DMS53 treated with DMSO at 0.1 percent for 48 hours (cell line): Measurements from ENCODE around the gene TMEM242.
A peak's percentile ranks its signal among the peaks of the same experiment; 100 is the strongest.

Experiments used
- DNase-seq: peaks from one replicate; lab custom pipeline; 2025; ENCODE audit not compliant: unreplicated experiment; lab: John Stamatoyannopoulos, UW

The TMEM242 gene

DNA sequence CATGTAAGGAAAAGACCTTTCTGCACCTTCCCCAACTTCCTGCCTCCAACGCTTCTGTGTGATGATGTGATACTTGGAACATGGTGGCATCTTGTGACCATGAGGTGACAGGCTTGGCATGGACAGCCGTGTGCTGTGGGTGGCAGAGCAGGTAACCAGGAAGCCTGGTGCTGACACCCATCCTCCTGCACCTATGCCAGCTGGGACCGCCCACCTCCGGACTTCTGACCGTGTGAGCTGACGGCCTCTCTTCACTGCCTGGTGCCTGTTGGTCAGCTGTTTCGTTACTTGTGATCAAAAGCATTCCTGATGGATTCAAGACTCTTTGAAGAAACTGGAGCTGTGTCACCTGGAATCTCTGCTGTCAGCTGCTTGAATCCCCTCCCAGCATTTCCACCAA, 70.3 kb downstream of the TMEM242 start:
- no peak for DNase-seq

DNA sequence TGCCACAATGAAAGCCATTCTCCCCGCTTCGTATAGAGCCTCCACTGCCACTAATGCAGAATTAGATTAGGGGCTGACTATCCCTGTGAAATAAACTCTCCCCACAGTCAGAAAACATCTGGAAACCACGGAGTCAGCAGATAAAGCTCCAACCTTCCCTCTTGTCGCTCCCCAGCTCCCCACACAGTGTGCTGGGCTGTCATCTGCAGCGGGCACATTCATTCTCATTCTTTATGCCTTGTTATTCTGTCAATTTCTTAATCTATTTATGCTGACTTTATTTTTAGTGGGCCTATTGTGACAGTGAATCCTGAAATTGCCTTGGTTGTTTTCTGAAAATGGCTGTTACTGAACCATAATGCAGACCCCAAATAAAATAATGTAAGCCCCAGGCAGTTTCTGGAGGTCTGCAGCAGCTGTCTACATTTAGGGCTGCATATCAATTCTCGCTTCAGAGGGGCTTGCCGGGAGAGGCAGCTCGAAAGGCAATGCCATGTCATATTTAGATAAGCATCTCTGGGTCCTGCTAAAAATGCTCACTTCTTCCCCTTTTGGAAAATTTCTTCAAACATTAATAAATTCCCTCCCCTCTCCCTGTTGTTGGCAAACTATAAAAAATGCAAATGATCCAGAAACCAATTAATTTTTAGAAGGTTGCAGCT, 71.6 kb downstream of the TMEM242 start:
- no peak for DNase-seq

DNA sequence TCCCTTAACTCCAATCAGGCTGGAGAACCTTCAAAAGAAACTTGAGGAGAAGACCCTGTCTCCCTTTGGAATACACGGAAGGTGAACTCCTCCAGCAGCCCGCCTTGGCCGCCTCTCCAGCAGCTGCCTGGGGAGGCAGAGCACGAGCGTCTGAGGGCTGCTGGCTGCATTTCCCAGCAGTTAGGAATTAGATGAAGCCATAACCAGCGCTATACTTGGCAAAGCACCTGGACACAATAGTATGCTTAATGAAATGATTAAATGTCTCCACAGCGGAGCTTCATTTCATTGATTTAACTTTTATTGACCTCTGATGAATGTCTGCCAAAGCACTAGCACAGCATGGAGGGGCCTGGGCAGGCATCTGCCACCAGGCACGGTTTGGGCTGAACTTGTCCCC, 73.5 kb downstream of the TMEM242 start:
- DNase-seq, result no peak

DNA sequence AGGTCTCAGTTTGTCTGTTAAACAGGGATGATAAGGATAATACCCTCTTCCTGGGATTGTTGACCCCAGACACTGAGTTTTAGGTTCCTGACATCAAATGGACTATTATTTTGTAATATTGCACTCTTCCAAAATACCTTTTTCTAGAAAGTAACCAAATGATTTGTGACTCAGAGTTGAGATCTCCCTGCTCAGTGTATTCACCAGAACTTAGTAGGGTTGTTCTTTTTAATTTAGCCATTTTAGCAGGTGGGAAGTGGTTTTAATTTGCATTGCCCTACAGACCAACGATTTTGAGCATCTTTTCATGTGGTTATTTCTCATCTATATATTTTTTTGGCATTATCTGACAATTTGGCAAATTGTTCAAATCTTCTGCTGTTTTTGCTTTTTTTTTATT, 75.1 kb downstream of the TMEM242 start:
- no peak for DNase-seq

DNA sequence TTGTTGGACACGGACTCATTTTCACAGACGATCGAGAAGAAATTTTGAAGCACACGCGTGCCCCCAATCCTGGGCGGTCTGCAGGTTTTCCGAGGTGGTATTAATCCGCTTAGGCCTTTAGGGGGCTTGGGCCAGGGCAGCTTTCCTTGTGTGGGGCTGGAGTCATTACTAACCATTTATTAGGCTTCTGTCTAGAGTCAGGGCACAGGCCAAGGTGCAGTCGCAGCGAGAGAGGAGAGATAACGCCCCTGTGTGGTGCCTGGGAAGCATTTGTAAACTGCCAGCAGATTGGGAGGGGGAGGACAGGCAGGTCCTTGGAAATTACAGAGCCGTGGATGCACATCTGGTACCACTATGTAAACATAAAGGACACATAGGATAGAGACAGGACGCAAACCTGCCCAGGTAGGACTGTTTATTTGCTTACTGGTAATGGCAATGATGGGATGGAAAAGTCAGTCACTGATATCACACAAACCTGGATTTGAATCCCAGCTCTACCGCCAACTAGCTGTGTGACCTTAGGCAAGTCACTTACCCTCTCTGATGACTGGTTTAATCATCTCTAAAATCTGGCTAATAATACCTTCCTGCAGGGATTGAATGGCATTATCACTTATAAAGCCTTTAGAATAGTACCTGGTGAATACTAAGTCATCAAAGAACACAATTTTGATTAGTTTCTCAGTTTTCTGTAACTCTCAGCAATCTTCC, 76.4 kb downstream of the TMEM242 start:
- DNase-seq, result peak; percentile 53

DNA sequence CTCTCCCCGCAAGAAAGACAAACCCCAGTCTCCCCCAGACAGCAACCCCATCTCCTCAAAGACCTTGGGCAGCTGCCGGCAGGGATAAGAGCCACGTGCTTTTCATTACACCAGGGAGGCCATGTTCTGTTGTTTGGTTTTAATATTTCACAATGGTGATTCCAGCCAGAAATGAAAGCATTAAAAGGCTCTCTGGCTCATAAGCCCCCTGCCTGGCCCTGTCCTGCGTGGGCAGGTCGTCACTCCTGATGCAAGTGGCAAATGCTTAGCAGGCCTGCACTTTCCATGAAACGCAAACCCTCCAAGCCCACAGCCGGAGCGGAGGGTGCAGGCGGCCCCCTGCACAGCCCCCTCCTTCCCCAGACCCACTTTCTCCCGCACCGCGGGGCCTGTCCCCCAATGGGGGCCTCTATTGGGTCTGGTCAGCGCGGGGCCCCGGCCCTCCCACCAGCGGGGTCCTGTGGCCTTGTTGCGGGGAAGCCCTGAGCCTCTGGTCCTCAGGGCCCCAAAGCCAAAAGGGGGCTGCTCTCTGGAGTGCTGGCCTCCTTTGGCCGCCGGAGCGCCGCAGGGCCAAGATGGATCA, 77.2 kb downstream of the TMEM242 start:
- DNase-seq, result no peak

DNA sequence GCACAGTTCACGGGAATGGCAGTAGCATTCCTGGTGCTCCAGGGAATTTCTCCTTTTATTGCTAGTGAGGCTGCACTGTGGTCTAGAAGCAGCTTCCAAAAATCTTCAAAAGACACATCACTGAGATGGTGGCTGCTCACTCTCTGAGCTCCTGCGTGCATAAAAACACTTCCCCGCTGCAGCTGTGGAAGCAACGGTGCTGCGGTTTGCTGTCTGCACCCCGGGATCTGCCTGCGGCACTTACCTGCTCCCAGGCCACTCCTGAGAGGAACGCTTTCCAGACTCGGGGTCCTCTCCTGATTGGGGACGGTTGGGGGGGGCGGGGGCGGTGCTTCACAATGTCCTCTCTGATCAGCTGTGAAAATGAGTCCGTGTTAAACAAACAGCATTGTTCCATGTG, 77.9 kb downstream of the TMEM242 start:
- no peak for DNase-seq

DNA sequence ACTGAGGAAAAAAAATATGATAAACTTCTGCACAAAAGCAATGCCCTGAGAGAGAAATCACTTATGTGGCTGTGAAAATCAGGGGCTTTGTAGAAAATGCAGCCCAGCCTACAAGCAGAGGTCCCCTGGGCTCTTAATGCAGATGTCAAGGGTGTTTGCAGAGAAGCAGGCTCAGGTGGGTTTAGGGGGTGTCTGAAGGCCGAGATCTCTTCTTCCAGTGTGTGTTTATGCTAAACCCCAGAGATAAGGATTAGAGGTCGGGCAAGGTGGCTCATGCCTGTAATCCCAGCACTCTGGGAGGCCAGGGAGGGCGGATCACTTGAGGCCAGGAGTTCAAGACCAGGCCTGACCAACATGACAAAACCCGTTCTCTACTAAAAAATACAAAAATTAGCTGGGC, 78.5 kb downstream of the TMEM242 start:
- no peak for DNase-seq

DNA sequence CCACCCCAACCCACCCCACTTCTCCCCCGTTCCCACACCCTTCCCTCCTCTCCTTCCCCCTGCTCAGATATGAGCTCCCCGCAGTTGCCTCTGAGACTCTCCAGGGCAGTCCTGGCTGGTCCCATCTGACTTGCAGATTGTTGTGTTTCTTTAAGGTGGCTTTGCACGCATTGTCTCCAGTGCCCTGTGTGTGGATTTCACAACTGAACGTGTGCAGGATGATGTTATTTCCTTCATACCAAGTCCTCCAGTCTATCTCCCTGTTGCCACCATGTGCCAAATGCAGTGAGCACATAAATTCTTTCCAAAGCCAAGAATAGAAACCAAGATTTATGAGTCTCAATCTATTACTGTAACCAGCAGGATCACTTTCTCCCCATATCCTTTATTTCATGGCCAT, 79.1 kb downstream of the TMEM242 start:
- DNase-seq, result no peak

DNA sequence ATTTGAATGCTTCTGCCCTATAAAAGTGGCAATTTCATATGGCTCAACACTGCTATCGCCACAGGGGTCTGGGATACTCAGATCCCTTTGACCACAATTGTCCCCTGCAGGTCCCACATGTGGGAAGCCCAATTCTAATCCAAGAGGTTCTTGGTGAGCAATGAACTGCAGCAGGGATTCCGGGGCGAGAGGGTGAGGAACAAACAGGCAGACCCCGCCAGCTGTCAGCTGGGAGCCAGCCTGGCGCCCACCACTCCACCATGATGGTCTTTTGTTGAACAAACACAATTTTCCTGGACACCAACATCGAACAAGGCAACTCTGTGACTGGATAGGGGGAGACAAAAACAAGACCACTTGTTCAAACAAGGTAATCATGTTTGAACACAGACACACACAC, 80.5 kb downstream of the TMEM242 start:
- no peak for DNase-seq

DNA sequence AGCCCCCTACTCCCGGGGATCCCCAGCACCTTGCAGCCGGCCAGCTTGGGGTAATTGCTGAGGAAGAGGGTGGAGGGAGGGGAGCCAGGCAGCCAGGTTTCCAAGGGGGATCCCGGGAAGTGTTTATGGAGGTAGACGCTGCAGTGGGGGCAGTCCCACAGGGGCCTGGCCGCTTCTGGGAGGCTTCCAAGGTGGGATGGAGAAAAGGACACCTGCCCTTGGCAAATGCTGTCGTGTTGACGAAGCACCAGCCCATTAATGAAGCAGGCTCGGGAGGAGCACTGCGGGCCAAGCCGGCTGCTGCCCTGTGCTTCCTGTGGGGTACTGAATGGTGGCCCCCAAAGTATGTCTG, 82.4 kb downstream of the TMEM242 start:
- no peak for DNase-seq

DNA sequence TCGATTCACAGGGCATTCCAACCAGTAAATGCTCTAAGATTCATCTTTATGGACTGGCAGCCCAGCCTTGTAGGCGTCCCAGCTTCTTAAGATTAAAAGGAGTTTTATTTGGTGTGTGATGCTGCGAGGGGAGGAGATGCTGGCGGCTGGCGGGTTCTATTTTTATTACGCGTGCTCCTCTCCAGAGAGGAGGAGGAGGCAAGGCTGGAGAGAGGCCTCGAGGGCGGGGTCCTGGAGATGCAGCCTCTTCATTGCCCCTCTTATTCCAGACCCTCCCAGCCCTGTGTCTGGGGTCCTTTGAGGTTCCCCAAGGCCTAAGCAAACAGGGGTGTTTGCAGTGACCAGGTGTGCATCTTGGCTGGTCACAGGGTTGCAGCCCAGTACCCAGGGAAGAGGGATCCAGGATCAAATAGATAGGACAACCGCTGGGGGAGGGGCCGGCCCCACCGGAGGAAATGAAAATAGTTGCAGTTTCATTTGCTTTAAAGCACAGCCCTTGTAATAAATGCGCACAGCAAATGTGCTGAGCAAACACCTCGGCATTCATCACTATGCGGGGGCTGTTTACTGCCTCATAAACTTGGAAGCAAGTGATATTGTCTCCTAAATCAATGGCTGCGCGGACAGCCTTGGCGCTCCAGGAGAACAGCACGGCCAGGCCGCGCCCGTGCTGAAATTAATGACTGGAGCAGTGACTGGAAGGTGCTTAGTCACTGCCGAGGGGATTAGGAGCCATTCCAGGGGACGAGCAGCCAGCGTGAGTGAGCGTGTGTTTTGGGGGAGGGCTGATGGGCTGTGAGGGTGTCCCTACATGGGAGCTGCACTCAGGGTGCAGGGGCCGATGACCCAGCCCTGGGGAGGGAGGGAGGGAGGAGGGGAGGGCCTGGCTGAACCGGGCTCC, 83.0 kb downstream of the TMEM242 start:
- no peak for DNase-seq

DNA sequence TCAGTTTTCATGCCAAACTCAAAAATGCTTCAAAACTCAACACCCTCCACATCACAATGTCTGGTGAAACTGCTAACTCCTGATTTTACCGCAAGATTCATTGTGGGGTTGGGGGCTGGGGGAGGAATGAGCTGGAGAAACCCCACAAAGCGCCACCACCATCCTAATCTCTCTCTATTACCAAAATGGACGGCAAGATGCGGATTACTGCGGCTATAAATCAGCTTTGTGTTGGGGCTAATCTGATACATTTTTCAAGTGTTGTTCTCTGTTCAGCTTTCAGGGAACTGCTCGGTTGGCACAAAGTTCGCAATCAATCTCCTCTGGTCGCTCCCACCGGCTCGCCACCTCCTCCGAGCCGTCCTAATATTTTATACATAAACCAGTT, 83.7 kb downstream of the TMEM242 start:
- DNase-seq, result no peak
